GM12892 (cell line): ENCODE measurements around the gene EPHA4.

Experiments used
- POLR2A ChIP-seq: IDR thresholded peaks from 2 replicates; pipeline ENCODE4 v1.6.1; 2011; ENCODE audit warnings: low read depth, low read length, control low read depth
- POLR2AphosphoS5 ChIP-seq: IDR thresholded peaks from 2 replicates; pipeline ENCODE4 v1.6.1; 2011; ENCODE audit warnings: low read depth, low read length, control low read depth
- TAF1 ChIP-seq: IDR thresholded peaks from 2 replicates; pipeline ENCODE4 v1.6.1; 2011; ENCODE audit warnings: low read depth, mild to moderate bottlenecking, control low read depth, low read length, borderline replicate concordance

- TF ChIP-seq POLR2A: no peak
- no peak for TF ChIP-seq TAF1
- no peak for TF ChIP-seq POLR2AphosphoS5
These were observed 192.0 kb downstream of the EPHA4 start for GRCh38 chr2:221380062-221380461.
